DLD1 (cell line): ENCODE measurements around the gene CATSPER3.

Experiments used
- in situ Hi-C: cut with HindIII; loops from 2 replicates; pipeline ENCODE4 v1.10.0; 2017; ENCODE audit warnings: low sequenced_read_pairs

The CATSPER3 gene

GRCh38 chr5:135009736-135010501, 42.2 kb downstream of the CATSPER3 start:
- in situ Hi-C loops: loop anchor here (10.0 kb wide), 1 partner anchor 195 kb away; no protein-coding TSS in a partner anchor

DNA sequence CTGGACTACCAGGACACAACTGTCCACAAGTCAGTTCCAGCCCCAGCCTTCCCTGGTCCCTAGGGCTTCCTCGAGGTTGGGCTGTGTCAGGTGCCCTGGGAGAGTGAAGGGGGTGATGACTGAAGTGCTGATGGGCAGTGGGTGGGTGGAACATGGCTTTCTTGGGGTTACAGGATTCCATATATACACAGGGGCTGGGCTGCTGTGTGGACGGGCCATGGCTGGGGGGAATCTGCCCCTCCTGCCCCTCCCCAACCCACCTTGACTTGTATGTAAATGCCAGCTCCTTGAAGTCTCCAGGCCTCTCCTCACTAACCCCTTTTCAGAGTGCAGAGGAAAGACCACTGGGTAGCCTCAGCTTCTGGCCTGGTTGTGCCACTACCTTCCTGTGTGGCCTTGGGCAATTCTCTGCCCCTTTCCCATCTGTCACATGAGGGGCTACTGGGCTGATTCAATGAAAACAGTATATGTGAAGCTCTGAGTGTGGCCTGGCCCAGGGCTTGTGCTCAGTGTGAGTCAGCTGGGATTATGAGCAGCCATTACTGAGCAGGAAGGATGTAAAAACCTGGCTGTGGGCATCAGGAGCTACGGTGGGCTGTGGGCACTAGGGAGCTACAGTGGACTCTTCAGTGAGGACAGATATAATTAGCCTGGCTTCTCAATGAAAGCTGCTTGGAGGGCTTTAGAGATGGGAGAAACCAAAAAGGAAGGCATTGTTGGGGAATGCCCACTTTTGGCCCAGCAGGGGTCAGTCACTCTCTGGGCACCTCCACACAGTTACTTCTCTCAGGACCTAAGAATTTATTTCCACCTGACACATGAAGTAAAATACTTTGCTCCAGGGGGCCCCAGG, 43.0 kb downstream of the CATSPER3 start:
- in situ Hi-C loops: loop anchor here (10.0 kb wide), 1 partner anchor 194 kb away; no protein-coding TSS in a partner anchor

DNA sequence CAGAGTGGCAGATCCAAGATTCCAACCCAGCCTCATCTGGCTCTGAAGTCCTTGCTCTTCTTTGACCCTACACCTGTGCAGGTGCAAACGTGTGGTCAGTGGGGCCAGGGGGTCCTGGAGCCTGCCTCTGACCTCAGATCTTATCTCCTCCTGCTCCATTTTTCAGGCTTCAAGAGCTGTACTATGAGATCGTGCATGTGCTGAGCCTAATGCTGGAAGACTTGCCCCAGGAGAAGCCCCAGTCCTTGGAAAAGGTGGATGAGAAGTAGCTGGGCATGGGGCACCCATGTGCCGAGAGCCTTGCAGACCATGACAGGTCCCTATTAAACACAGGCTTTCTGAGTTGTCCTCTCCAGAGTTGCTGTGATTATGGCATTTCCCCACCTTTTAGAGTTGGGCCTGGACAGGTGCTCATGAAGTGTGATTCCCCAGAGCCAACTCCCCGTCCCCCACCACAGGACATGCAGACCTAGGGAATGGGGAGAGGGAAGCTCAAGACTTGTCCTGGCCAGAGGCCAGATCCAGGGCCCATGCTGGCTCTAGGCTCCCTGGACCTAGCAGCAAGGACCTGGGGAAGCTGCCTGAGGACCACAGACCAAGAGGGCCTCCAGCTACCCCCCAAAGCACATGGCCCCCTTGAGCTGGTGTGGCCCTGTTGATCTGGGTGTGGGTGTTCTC, 43.8 kb downstream of the CATSPER3 start:
- in situ Hi-C loops: loop anchor here (10.0 kb wide), 1 partner anchor 193 kb away; no protein-coding TSS in a partner anchor

DNA sequence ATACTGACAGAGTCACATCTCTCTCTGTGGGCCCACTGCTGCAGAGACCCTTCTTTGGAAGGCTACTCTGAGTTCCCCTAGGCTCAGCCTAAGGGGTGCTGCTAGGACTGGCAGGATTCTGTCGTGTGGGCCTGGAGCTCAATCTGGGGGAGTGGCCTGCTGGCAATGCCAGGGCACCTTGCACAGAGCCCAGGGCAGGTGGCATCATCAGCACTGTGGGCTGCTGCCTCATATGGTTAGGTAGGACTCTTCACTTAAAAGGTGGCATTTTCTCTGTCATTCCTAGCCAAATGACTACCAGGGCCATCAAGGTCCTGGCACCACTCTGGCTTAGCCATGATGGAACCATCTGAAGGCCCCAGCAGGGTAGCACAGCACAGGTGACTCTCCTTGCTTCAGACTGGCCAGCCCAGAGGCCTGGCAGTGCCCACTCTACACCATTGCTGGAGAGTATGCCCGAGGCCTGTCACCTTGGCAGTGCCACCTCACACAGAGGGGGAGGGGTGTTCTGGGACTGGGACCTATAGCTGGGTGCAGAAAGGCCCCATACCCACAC, 44.4 kb downstream of the CATSPER3 start:
- in situ Hi-C loops: loop anchor here (10.0 kb wide), 1 partner anchor 193 kb away; no protein-coding TSS in a partner anchor

- in situ Hi-C loops: loop anchor here (10.0 kb wide), 1 partner anchor 192 kb away; no protein-coding TSS in a partner anchor
These were observed 45.3 kb downstream of the CATSPER3 start for GRCh38 chr5:135012951-135013391.

GRCh38 chr5:135013445-135013844, 45.7 kb downstream of the CATSPER3 start:
- in situ Hi-C loops: loop anchor here (10.0 kb wide), 1 partner anchor 191 kb away; no protein-coding TSS in a partner anchor

DNA sequence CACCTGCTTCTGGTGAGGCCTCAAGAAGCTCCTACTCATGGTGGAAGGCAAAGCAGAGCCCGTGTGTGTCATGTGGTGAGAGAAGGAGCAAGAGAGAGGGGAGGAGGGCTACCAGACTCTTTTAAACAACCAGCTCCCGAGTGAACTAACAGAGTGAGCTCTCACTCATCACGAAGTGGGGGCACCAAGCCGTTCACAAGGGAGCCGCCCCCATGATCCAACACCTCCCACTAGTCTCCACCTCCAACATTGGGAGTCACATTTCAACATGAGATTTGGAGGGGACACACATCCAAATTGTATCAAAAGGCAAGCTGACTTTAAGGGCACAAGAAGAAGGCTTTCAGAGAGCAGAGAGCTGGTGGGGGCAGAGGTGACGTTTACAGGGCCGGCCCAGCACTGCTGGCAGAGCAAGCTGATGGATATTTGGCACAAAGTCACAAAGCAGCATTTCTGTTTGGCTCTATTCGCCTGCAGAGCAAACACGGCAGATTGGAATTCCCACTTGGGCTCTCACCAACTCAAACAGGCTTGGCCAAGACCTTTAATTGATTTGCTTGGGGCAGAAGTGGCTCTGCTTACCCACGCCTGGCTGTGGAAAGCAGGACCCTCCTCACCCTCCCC, 46.4 kb downstream of the CATSPER3 start:
- in situ Hi-C loops: loop anchor here (10.0 kb wide), 1 partner anchor 191 kb away; no protein-coding TSS in a partner anchor

DNA sequence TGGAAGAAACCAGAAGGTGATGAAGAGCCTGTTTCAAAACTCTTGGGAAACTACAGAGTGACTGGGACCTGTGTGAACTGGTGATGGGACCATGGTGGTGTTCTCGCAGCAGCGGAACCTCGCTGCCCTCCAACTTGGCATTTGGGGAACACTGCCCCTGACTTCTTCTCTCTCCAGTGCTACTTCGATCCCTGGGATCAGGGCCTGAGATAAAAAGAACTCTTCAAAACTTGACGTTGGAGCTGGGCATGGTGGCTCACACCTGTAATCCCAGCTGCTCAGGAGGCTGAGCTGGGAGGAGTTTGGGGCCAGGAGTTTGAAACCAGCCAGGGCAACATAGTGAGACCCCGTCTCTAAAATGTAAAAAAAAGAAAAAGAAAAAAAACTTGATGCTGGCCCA, 48.2 kb downstream of the CATSPER3 start:
- in situ Hi-C loops: loop anchor here (10.0 kb wide), 1 partner anchor 189 kb away; no protein-coding TSS in a partner anchor

- in situ Hi-C loops: loop anchor here (10.0 kb wide), 1 partner anchor 188 kb away; no protein-coding TSS in a partner anchor
These were observed 49.2 kb downstream of the CATSPER3 start for GRCh38 chr5:135016861-135017290.

DNA sequence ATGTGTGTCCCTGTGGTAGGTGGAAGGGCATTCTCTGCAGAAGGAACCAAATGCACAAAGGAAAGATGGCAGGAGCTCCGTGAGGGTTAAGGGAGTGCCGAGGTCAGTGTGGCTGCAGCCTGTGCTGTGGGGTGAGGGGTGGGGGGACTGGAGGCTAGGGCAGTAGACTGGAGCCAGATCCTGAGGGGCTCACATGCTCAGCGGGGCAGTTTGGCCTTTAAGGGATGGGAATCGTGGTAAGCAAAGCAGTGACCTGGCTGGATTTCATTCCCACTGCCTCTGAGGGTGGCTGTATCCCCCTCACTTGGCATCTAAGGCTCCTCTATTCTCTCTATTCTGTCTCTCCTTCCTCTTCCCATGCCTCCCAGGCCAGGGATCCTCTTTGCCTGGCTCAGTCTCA, 50.8 kb downstream of the CATSPER3 start:
- in situ Hi-C loops: loop anchor here (10.0 kb wide), 1 partner anchor 186 kb away; no protein-coding TSS in a partner anchor

GRCh38 chr5:135019314-135019713, 51.6 kb downstream of the CATSPER3 start:
- in situ Hi-C loops: loop anchor here (10.0 kb wide), 1 partner anchor 185 kb away; no protein-coding TSS in a partner anchor

GRCh38 chr5:135020111-135020895, 52.6 kb downstream of the CATSPER3 start:
- in situ Hi-C loops: no loop called here

DNA sequence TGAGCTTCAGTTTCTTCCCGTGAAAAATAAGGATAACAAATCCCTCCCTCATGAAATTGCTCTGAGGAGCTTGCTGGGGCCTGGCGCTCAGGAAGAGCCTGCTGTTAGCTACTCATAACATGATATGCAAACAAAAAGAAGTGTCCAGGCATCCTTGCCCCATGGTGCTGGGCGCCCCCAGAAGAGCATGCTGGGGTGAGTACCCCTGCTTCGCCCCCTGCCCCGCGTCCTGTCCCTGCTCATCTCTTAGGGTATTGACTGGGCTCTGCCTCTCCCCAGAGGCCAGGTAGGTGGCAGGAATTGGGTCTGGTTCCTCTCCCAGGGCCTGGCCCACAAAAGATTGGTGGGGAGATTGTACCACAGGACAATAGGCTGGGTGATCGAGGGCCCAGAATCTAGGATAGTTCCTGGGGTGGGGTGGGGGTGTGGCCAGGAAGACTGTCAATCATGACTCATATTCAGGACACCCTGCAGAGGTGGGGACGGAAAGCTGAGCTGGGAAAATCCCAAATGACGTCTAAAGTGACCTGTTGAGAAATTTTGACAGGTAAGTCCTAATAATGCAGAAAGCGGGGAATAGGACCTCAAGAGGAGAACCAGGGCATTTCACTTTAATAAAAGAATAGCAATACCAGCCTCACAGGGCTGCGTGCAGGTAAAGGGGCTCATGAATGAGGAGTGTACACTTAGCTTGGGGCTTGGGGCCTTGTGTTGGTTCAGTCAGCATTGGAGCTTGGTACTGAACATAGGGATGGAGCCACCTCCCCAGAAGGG, 57.4 kb downstream of the CATSPER3 start:
- in situ Hi-C loops: no loop called here

GRCh38 chr5:135025730-135026644, 58.3 kb downstream of the CATSPER3 start:
- in situ Hi-C loops: no loop called here

- in situ Hi-C loops: no loop called here
These were observed 59.0 kb downstream of the CATSPER3 start for GRCh38 chr5:135026645-135027265.

DNA sequence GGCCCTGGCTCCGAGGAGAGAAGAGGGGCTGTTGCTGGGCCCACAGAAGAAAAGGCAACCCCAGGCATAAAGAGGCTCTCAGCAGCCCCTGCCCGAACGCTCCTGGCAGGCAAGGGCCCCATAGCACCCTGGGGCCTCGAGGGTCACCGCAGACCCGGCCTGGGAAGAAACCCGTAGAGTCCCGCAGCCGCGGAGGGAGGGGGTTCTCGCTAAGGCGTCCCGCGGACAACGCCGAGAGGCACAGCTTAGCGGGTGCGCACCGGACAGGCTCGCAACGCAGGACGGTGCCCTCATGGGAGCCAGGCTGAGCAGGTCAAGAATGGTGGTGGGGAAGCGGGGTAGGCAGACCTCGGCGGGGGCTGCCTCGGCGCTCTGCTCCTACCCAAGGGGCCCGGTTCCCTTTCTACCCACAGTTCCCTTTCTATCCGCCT, 59.6 kb downstream of the CATSPER3 start:
- in situ Hi-C loops: no loop called here
